Neural cell (in vitro differentiated cells): Measurements from ENCODE around the gene PGS1. TPM values are rescaled to one million over a fixed set of nuclear protein-coding genes. Genes with fewer than 3 reads are reported as not detected.

ENCODE experiments used
- H2AFZ ChIP-seq: fragments of 200-600, 300-800 bp; sonication (generic), shearing (Covaris generic); 2 replicates; pipeline ENCODE4 v1.6.0; 2014; ENCODE audit warnings: low read depth, mild to moderate bottlenecking, antibody characterized with exemption, low read length, moderate library complexity
- H3F3A ChIP-seq: fragments of 200-600 bp; shearing (Covaris generic); 2 replicates; pipeline ENCODE4 v1.6.1; 2016; ENCODE audit warnings: mild to moderate bottlenecking, moderate library complexity, mixed read lengths, antibody characterized with exemption, low read length; ENCODE audit not compliant: insufficient read depth, poor library complexity, severe bottlenecking
- H3K27ac ChIP-seq: fragments of 200-600, 300-800 bp; sonication (generic), shearing (Covaris generic); 2 replicates; pipeline ENCODE4 v1.5.1; 2014; ENCODE audit warnings: mild to moderate bottlenecking, low read length, moderate library complexity
- H3K27me3 ChIP-seq: fragments of 300-800, 200-600 bp; sonication (generic), shearing (Covaris generic); 2 replicates; pipeline ENCODE4 v1.6.0; 2014; ENCODE audit warnings: mild to moderate bottlenecking, low read depth, low read length, moderate library complexity; ENCODE audit not compliant: insufficient read depth
- H3K36me3 ChIP-seq: fragments of 300-800, 200-600 bp; sonication (generic), shearing (Covaris generic); 2 replicates; pipeline ENCODE4 v1.5.1; 2014; ENCODE audit warnings: mild to moderate bottlenecking, antibody characterized with exemption, low read length, moderate library complexity; ENCODE audit not compliant: insufficient read depth
- H3K4me2 ChIP-seq: fragments of 300-800, 200-600 bp; sonication (generic), shearing (Covaris generic); 2 replicates; pipeline ENCODE4 v1.6.0; 2014; ENCODE audit warnings: mild to moderate bottlenecking, low read length
- H3K4me3 ChIP-seq: fragments of 300-800, 200-600 bp; sonication (generic), shearing (Covaris generic); 2 replicates; pipeline ENCODE4 v1.5.1; 2014; ENCODE audit warnings: mild to moderate bottlenecking, low read length, moderate library complexity
- H3K79me2 ChIP-seq: fragments of 200-600 bp; shearing (Covaris generic); replicated peaks from 2 replicates; pipeline ENCODE4 v1.6.0; 2014; ENCODE audit warnings: mild to moderate bottlenecking, low read length, moderate library complexity; ENCODE audit not compliant: insufficient read depth
- H3K9ac ChIP-seq: fragments of 300-800, 200-600 bp; sonication (generic), shearing (Covaris generic); 2 replicates; pipeline ENCODE4 v1.6.1; 2016; ENCODE audit warnings: mild to moderate bottlenecking, low read length, mixed read lengths
- H3K9me2 ChIP-seq: fragments of 200-600 bp; shearing (Covaris generic); 2 replicates; pipeline ENCODE4 v1.6.1; 2016; ENCODE audit warnings: mild to moderate bottlenecking, low read length, mixed read lengths; ENCODE audit not compliant: insufficient read depth
- H3K9me3 ChIP-seq: fragments of 200-600, 300-800 bp; sonication (generic), shearing (Covaris generic); 2 replicates; pipeline ENCODE4 v1.6.1; 2016; ENCODE audit warnings: mild to moderate bottlenecking, mixed run types, low read length, moderate library complexity, mixed read lengths
- H4K20me1 ChIP-seq: fragments of 200-600 bp; shearing (Covaris generic); 2 replicates; pipeline ENCODE4 v1.6.1; 2016; ENCODE audit warnings: mild to moderate bottlenecking, mixed run types; ENCODE audit not compliant: insufficient read depth
- CTCF ChIP-seq: fragments of 450-650 bp; IDR thresholded peaks from 2 replicates; pipeline ENCODE4 v1.5.1; 2014; ENCODE audit warnings: antibody characterized with exemption, mild to moderate bottlenecking, moderate library complexity; ENCODE audit not compliant: poor library complexity, severe bottlenecking
- EP300 ChIP-seq: fragments of 450-650 bp; conservative IDR thresholded peaks from 2 replicates; pipeline ENCODE4 v1.6.1; 2014; ENCODE audit warnings: antibody characterized with exemption, mild to moderate bottlenecking, moderate library complexity; ENCODE audit not compliant: poor library complexity, severe bottlenecking
- EZH2 ChIP-seq: fragments of 200-600, 300-800 bp; shearing (Covaris generic), sonication (generic); IDR thresholded peaks from 2 replicates; pipeline ENCODE4 v1.6.1; 2014; ENCODE audit warnings: antibody characterized with exemption, low read length, borderline replicate concordance, mild to moderate bottlenecking; ENCODE audit not compliant: insufficient read depth, poor library complexity, severe bottlenecking
- MXI1 ChIP-seq: fragments of 450-650 bp; conservative IDR thresholded peaks from 2 replicates; pipeline ENCODE4 v1.6.1; 2014; ENCODE audit warnings: antibody characterized with exemption, mild to moderate bottlenecking; ENCODE audit not compliant: poor library complexity, severe bottlenecking
- POLR2AphosphoS5 ChIP-seq: IDR thresholded peaks from 2 replicates; pipeline ENCODE4 v1.6.1; 2012
- RAD21 ChIP-seq: fragments of 450-650 bp; conservative IDR thresholded peaks from 2 replicates; pipeline ENCODE4 v1.6.1; 2014; ENCODE audit warnings: antibody characterized with exemption, mild to moderate bottlenecking, moderate library complexity
- REST ChIP-seq: IDR thresholded peaks from 2 replicates; pipeline ENCODE4 v1.6.1; 2012; ENCODE audit warnings: borderline replicate concordance
- SMC3 ChIP-seq: fragments of 450-650 bp; conservative IDR thresholded peaks from 2 replicates; pipeline ENCODE4 v1.6.1; 2014; ENCODE audit warnings: antibody characterized with exemption, mild to moderate bottlenecking, moderate library complexity; ENCODE audit not compliant: poor library complexity
- TAF1 ChIP-seq: IDR thresholded peaks from 2 replicates; pipeline ENCODE4 v1.6.1; 2012; ENCODE audit warnings: low read depth
- polyA plus RNA-seq: library from polyadenylated mRNA; depleted of rRNA; stranded (reverse); fragments of >200 nt; gene quantifications from 2 replicates; pipeline ENCODE4 v1.2.3, GENCODE V29; 2014

The PGS1 gene
- polyA plus RNA-seq, 1 donor from 2014 or later = 65.7 TPM

- Histone ChIP-seq H3K27ac (no peak overlapping the region), H3K9me2 (no peaks in the 10 kb centered on the region), H3K79me2 (no peaks in the 10 kb centered on the region), H2AFZ (no peak overlapping the region), H3K27me3 (peaks cover 8% of the 10 kb centered on the region), H3K36me3 (no peaks in the 10 kb centered on the region), H3F3A (no peaks in the 10 kb centered on the region), H3K9me3 (no peaks in the 10 kb centered on the region), H4K20me1 (no peaks in the 10 kb centered on the region), H3K4me3 (peak overlapping the region; percentile 35), H3K9ac (no peak overlapping the region), H3K4me2 (no peak overlapping the region)
- TF ChIP-seq EZH2 (no peak), TAF1 (no peak), RAD21 (no peak), REST (no peak), SMC3 (no peak), CTCF (no peak), MXI1 (no peak), EP300 (no peak), POLR2AphosphoS5 (no peak)
Measured at GRCh38 chr17:78341559-78342448, 36.6 kb upstream of the PGS1 start.

- no peaks in the 10 kb centered on the region for H4K20me1 ChIP-seq
- H3K4me3 ChIP-seq = no peak overlapping the region
- peaks cover 8% of the 10 kb centered on the region for H3K27me3 ChIP-seq
- H3K9me3 ChIP-seq = no peaks in the 10 kb centered on the region
- no peaks in the 10 kb centered on the region for H3K9me2 ChIP-seq
- no peaks in the 10 kb centered on the region for H3F3A ChIP-seq
- H3K9ac ChIP-seq = no peak overlapping the region
- H3K4me2 ChIP-seq = no peak overlapping the region
- TF ChIP-seq REST = no peak
- no peaks in the 10 kb centered on the region for H3K79me2 ChIP-seq
- no peak overlapping the region for H3K27ac ChIP-seq
- no peak overlapping the region for H2AFZ ChIP-seq
- no peaks in the 10 kb centered on the region for H3K36me3 ChIP-seq
Measured at GRCh38 chr17:78342449-78343186, 35.8 kb upstream of the PGS1 start.
